ENCODE data around the gene TMEM175. TPM values are rescaled to one million over a fixed set of nuclear protein-coding genes. Genes with fewer than 3 reads are reported as not detected.

The TMEM175 gene
- total RNA-seq, 1 experiment from 2014 or later = 15.0 TPM

GRCh38 chr4:959338-960139 lies 27.3 kb downstream of the TMEM175 start:
- no peak for DNase-seq
- H3K9me3 ChIP-seq = no peaks in the 10 kb centered on the region
- H3K36me3 ChIP-seq = no peaks in the 10 kb centered on the region
- no peaks in the 10 kb centered on the region for H3K27me3 ChIP-seq
- H3K4me3 ChIP-seq = no peak overlapping the region

GRCh38 chr4:960140-960635 lies 27.9 kb downstream of the TMEM175 start:
- H3K27me3 ChIP-seq = no peaks in the 10 kb centered on the region
- DNase-seq = no peak
- H3K4me3 ChIP-seq = no peak overlapping the region
- H3K9me3 ChIP-seq = no peaks in the 10 kb centered on the region
- H3K36me3 ChIP-seq = no peaks in the 10 kb centered on the region

GRCh38 chr4:960636-961350 lies 28.5 kb downstream of the TMEM175 start:
- no peaks in the 10 kb centered on the region for H3K27me3 ChIP-seq
- no peaks in the 10 kb centered on the region for H3K9me3 ChIP-seq
- no peak overlapping the region for H3K4me3 ChIP-seq
- DNase-seq = no peak
- H3K36me3 ChIP-seq = no peaks in the 10 kb centered on the region

- Histone ChIP-seq H3K4me3 (no peak overlapping the region), H3K9me3 (no peaks in the 10 kb centered on the region), H3K27me3 (no peaks in the 10 kb centered on the region), H3K36me3 (no peaks in the 10 kb centered on the region)
- no peak for DNase-seq
Measured at GRCh38 chr4:961351-962230, 29.3 kb downstream of the TMEM175 start.

- H3K4me3 ChIP-seq = no peak overlapping the region
- H3K36me3 ChIP-seq = no peaks in the 10 kb centered on the region
- no peaks in the 10 kb centered on the region for H3K27me3 ChIP-seq
- no peak for DNase-seq
- H3K9me3 ChIP-seq = no peaks in the 10 kb centered on the region
Measured at GRCh38 chr4:962231-963208, 30.3 kb downstream of the TMEM175 start.

- DNase-seq = no peak
- no peaks in the 10 kb centered on the region for H3K9me3 ChIP-seq
- no peaks in the 10 kb centered on the region for H3K36me3 ChIP-seq
- no peak overlapping the region for H3K4me3 ChIP-seq
- H3K27me3 ChIP-seq = no peaks in the 10 kb centered on the region
Measured at GRCh38 chr4:963276-964225, 31.3 kb downstream of the TMEM175 start.

- no peaks in the 10 kb centered on the region for H3K27me3 ChIP-seq
- H3K36me3 ChIP-seq = no peaks in the 10 kb centered on the region
- no peaks in the 10 kb centered on the region for H3K9me3 ChIP-seq
- DNase-seq = no peak
- no peak overlapping the region for H3K4me3 ChIP-seq
Measured at GRCh38 chr4:964346-965025, 32.2 kb downstream of the TMEM175 start.

GRCh38 chr4:965048-965765 lies 32.9 kb downstream of the TMEM175 start:
- H3K27me3 ChIP-seq = no peaks in the 10 kb centered on the region
- no peaks in the 10 kb centered on the region for H3K36me3 ChIP-seq
- H3K9me3 ChIP-seq = no peaks in the 10 kb centered on the region
- no peak overlapping the region for H3K4me3 ChIP-seq
- no peak for DNase-seq

GRCh38 chr4:965766-966134 lies 33.5 kb downstream of the TMEM175 start:
- no peaks in the 10 kb centered on the region for H3K27me3 ChIP-seq
- DNase-seq = no peak
- H3K36me3 ChIP-seq = no peaks in the 10 kb centered on the region

GRCh38 chr4:966266-967112 lies 34.2 kb downstream of the TMEM175 start:
- DNase-seq = no peak
- Histone ChIP-seq H3K9me3 (no peaks in the 10 kb centered on the region), H3K27me3 (no peaks in the 10 kb centered on the region), H3K36me3 (no peaks in the 10 kb centered on the region), H3K4me3 (no peak overlapping the region)

More at GRCh38 chr4:965766-966134, 33.5 kb downstream of the TMEM175 start:
- Histone ChIP-seq H3K4me3 (no peak overlapping the region), H3K9me3 (no peaks in the 10 kb centered on the region)

- Histone ChIP-seq H3K27me3 (no peaks in the 10 kb centered on the region), H3K9me3 (no peaks in the 10 kb centered on the region), H3K4me3 (no peak overlapping the region), H3K36me3 (no peaks in the 10 kb centered on the region)
- DNase-seq = no peak
Measured at GRCh38 chr4:967113-968104, 35.1 kb downstream of the TMEM175 start.

- Histone ChIP-seq H3K4me3 (no peak overlapping the region), H3K36me3 (no peaks in the 10 kb centered on the region), H3K9me3 (no peaks in the 10 kb centered on the region), H3K27me3 (no peaks in the 10 kb centered on the region)
- DNase-seq = no peak
Measured at GRCh38 chr4:968221-968620, 36.0 kb downstream of the TMEM175 start.

Data from MG63 (cell line).